ENCODE measurements around the gene BRAP.
"Not testable (repeated sequence)": the region's sequence is repeated elsewhere in the genome, so short reads cannot be mapped to it uniquely, and the experiment has no call there.

The BRAP gene

GRCh38 chr12:111685811-111686573, at the start of gene BRAP, which contains the start of gene ACAD10:
BRAP (minus strand) TSS chr12:111685956; CDS start chr12:111685792, 164 bp downstream.
ACAD10 (plus strand) TSS chr12:111686053; CDS start chr12:111692710, 6,657 bp downstream.
- DNase-seq (ENCODE audit: extremely low read depth, low read depth), result peak; percentile 83
- no peak; the same call in 1 of the 2 replicates for TF ChIP-seq CTCF (IDR thresholded peaks at IDR 0.05; ENCODE audit: low read depth, low read length)

GRCh38 chr12:111733340-111733915, 47.7 kb upstream of the BRAP start:
- TF ChIP-seq CTCF (IDR thresholded peaks at IDR 0.05; ENCODE audit: low read depth, low read length), result no peak
- DNase-seq (ENCODE audit: extremely low read depth, low read depth), result no peak

- TF ChIP-seq CTCF (IDR thresholded peaks at IDR 0.05; ENCODE audit: low read depth, low read length), result no peak
- DNase-seq (ENCODE audit: extremely low read depth, low read depth), result no peak
Measured at GRCh38 chr12:111732786-111733185, 47.0 kb upstream of the BRAP start.

GRCh38 chr12:111730420-111730819, 44.7 kb upstream of the BRAP start:
- no peak for DNase-seq (ENCODE audit: extremely low read depth, low read depth)
- no peak for TF ChIP-seq CTCF (IDR thresholded peaks at IDR 0.05; ENCODE audit: low read depth, low read length)

- no peak for DNase-seq (ENCODE audit: extremely low read depth, low read depth)
- no peak for TF ChIP-seq CTCF (IDR thresholded peaks at IDR 0.05; ENCODE audit: low read depth, low read length)
Measured at GRCh38 chr12:111728795-111729194, 43.0 kb upstream of the BRAP start.

- DNase-seq (ENCODE audit: extremely low read depth, low read depth), result not testable (repeated sequence)
Measured at GRCh38 chr12:111723646-111724360, 38.0 kb upstream of the BRAP start.

GRCh38 chr12:111720457-111720856, 34.7 kb upstream of the BRAP start:
- DNase-seq (ENCODE audit: extremely low read depth, low read depth), result no peak
- no peak for TF ChIP-seq CTCF (IDR thresholded peaks at IDR 0.05; ENCODE audit: low read depth, low read length)

- DNase-seq (ENCODE audit: extremely low read depth, low read depth), result not testable (repeated sequence)
Measured at GRCh38 chr12:111719316-111719715, 33.6 kb upstream of the BRAP start.

All from AG09319 (cell line).